Ectodermal cell (in vitro differentiated cells): ENCODE data around the gene IMMP1L.

Source experiments
- H3K27ac ChIP-seq: 2 replicates; pipeline ENCODE4 v1.7.0; 2013; ENCODE audit warnings: mild to moderate bottlenecking, low read depth, low read length; ENCODE audit not compliant: insufficient read depth, poor library complexity, severe bottlenecking
- H3K27me3 ChIP-seq: 2 replicates; pipeline ENCODE4 v1.7.0; 2013; ENCODE audit warnings: mild to moderate bottlenecking, low read length; ENCODE audit not compliant: insufficient read depth, control insufficient read depth, poor library complexity, severe bottlenecking
- H3K36me3 ChIP-seq: one replicate; pipeline ENCODE4 v1.7.0; 2013; ENCODE audit warnings: low read length; ENCODE audit not compliant: control insufficient read depth, insufficient read depth
- H3K4me1 ChIP-seq: one replicate; pipeline ENCODE4 v1.7.0; 2013; ENCODE audit warnings: low read length; ENCODE audit not compliant: control insufficient read depth, insufficient read depth
- H3K4me3 ChIP-seq: 2 replicates; pipeline ENCODE4 v1.7.0; 2013; ENCODE audit warnings: low read depth, low read length, control low read depth; ENCODE audit not compliant: insufficient read depth
- H3K9me3 ChIP-seq: 2 replicates; pipeline ENCODE4 v1.7.0; 2013; ENCODE audit warnings: mild to moderate bottlenecking, low read length, moderate library complexity; ENCODE audit not compliant: control insufficient read depth
- whole genome bisulfite sequencing, 2 experiments: methylation state at CpG; one replicate each; pipeline ENCODE4 v1.1.7; 2013; ENCODE audit warnings: missing lambda C conversion rate in 2 of 2; 5-methylcytosine and 5-hydroxymethylcytosine counted together

IMMP1L gene

GRCh38 chr11:31414338-31414737 is 95.1 kb downstream of the IMMP1L start:
- peaks cover 19% of the 10 kb centered on the region for H3K4me1 ChIP-seq
- H3K27me3 ChIP-seq: no peaks in the 10 kb centered on the region
- H3K36me3 ChIP-seq: no peaks in the 10 kb centered on the region
- H3K9me3 ChIP-seq: no peaks in the 10 kb centered on the region
- no peak overlapping the region for H3K27ac ChIP-seq
- WGBS, 2 experiments: 83 to 94% methylated on average over 3 of the region's 3 CpGs
- H3K4me3 ChIP-seq: no peak overlapping the region

- Histone ChIP-seq H3K36me3 (no peaks in the 10 kb centered on the region), H3K27ac (no peak overlapping the region), H3K4me1 (peaks cover 10% of the 10 kb centered on the region), H3K9me3 (no peaks in the 10 kb centered on the region), H3K27me3 (no peaks in the 10 kb centered on the region), H3K4me3 (no peak overlapping the region)
- WGBS, 2 experiments: 96 to 100% methylated on average over 2 of the region's 2 CpGs
Observed at GRCh38 chr11:31412946-31413345, 96.5 kb downstream of the IMMP1L start.

- 93 to 96% methylated on average over 2 of the region's 2 CpGs for WGBS, 2 experiments
- Histone ChIP-seq H3K27ac (no peak overlapping the region), H3K4me3 (no peak overlapping the region), H3K27me3 (no peaks in the 10 kb centered on the region), H3K9me3 (no peaks in the 10 kb centered on the region), H3K36me3 (no peaks in the 10 kb centered on the region), H3K4me1 (no peaks in the 10 kb centered on the region)
Observed at GRCh38 chr11:31408201-31408600, 101.2 kb downstream of the IMMP1L start.

GRCh38 chr11:31404614-31405013 is 104.8 kb downstream of the IMMP1L start:
- Histone ChIP-seq H3K36me3 (no peaks in the 10 kb centered on the region), H3K4me1 (no peaks in the 10 kb centered on the region), H3K9me3 (no peaks in the 10 kb centered on the region), H3K27ac (no peak overlapping the region), H3K4me3 (no peak overlapping the region), H3K27me3 (no peaks in the 10 kb centered on the region)

GRCh38 chr11:31397239-31397834 is 112.1 kb downstream of the IMMP1L start:
- Histone ChIP-seq H3K27ac (no peak overlapping the region), H3K4me1 (no peaks in the 10 kb centered on the region), H3K36me3 (peaks cover 14% of the 10 kb centered on the region), H3K9me3 (peaks cover 5% of the 10 kb centered on the region), H3K4me3 (no peak overlapping the region), H3K27me3 (no peaks in the 10 kb centered on the region)
- WGBS, 2 experiments: 59 to 75% methylated on average over 4 to 5 of the region's 5 CpGs

GRCh38 chr11:31387379-31387778 is 122.0 kb downstream of the IMMP1L start:
- H3K4me1 ChIP-seq: no peaks in the 10 kb centered on the region
- peaks cover 14% of the 10 kb centered on the region for H3K36me3 ChIP-seq
- H3K27me3 ChIP-seq: no peaks in the 10 kb centered on the region
- no peak overlapping the region for H3K4me3 ChIP-seq
- WGBS, 2 experiments: 88 to 92% methylated on average over 2 of the region's 2 CpGs
- H3K27ac ChIP-seq: no peak overlapping the region
- H3K9me3 ChIP-seq: no peaks in the 10 kb centered on the region

GRCh38 chr11:31383116-31383515 is 126.3 kb downstream of the IMMP1L start:
- WGBS, 2 experiments: 55 to 88% methylated on average over 1 of the region's 1 CpG
- H3K27me3 ChIP-seq: no peaks in the 10 kb centered on the region
- no peak overlapping the region for H3K4me3 ChIP-seq
- no peak overlapping the region for H3K27ac ChIP-seq
- no peaks in the 10 kb centered on the region for H3K4me1 ChIP-seq
- H3K9me3 ChIP-seq: no peaks in the 10 kb centered on the region
- peaks cover 14% of the 10 kb centered on the region for H3K36me3 ChIP-seq
